ENCODE measurements around the gene MINDY4B.
"Not testable (repeated sequence)": the region's sequence is repeated elsewhere in the genome, so short reads cannot be mapped to it uniquely, and the experiment has no call there.

MINDY4B gene

GRCh38 chr3:150898046-150898754 lies 7.0 kb downstream of the MINDY4B start:
- no peak for DNase-seq

GRCh38 chr3:150897592-150897991 lies 7.6 kb downstream of the MINDY4B start:
- DNase-seq, result no peak

GRCh38 chr3:150890831-150891230 lies 14.4 kb downstream of the MINDY4B start:
- no peak for DNase-seq

- no peak for DNase-seq
These were observed 14.9 kb downstream of the MINDY4B start for GRCh38 chr3:150890295-150890694.

- no peak for DNase-seq
These were observed 16.1 kb downstream of the MINDY4B start for GRCh38 chr3:150889106-150889505.

- DNase-seq, result no peak
These were observed 18.2 kb downstream of the MINDY4B start for GRCh38 chr3:150887031-150887430.

- no peak for DNase-seq
These were observed 19.7 kb downstream of the MINDY4B start for GRCh38 chr3:150885535-150885934.

GRCh38 chr3:150878996-150879575 lies 26.2 kb downstream of the MINDY4B start:
- DNase-seq, result peak in 1 of 5 experiments; percentile 48

- no peak for DNase-seq
These were observed 26.9 kb downstream of the MINDY4B start for GRCh38 chr3:150878290-150878689.

GRCh38 chr3:150877303-150877702 lies 27.9 kb downstream of the MINDY4B start:
- peak in 1 of 5 experiments; percentile 37 for DNase-seq

GRCh38 chr3:150876611-150877265 lies 28.5 kb downstream of the MINDY4B start:
- no peak for DNase-seq

GRCh38 chr3:150875548-150875947 lies 29.7 kb downstream of the MINDY4B start:
- peak in 1 of 5 experiments; percentile 86 for DNase-seq

- peak in 1 of 5 experiments; percentile 49 for DNase-seq
These were observed 30.5 kb downstream of the MINDY4B start for GRCh38 chr3:150874666-150875219.

GRCh38 chr3:150871192-150871591 lies 34.0 kb downstream of the MINDY4B start:
- no peak for DNase-seq

- DNase-seq, result no peak
These were observed 34.8 kb downstream of the MINDY4B start for GRCh38 chr3:150870406-150870805.

GRCh38 chr3:150868282-150868681 lies 37.0 kb downstream of the MINDY4B start:
- DNase-seq, result no peak

GRCh38 chr3:150867434-150867833 lies 37.8 kb downstream of the MINDY4B start:
- DNase-seq, result no peak

GRCh38 chr3:150863921-150864320 lies 41.3 kb downstream of the MINDY4B start:
- not testable (repeated sequence) for DNase-seq

- DNase-seq, result no peak
These were observed 43.4 kb downstream of the MINDY4B start for GRCh38 chr3:150861851-150862250.

- not testable (repeated sequence) for DNase-seq
These were observed 47.3 kb downstream of the MINDY4B start for GRCh38 chr3:150857936-150858335.

GRCh38 chr3:150850191-150850590 lies 55.0 kb downstream of the MINDY4B start:
- no peak for DNase-seq

- no peak for DNase-seq
These were observed 56.4 kb downstream of the MINDY4B start for GRCh38 chr3:150848864-150849263.

GRCh38 chr3:150847433-150847832 lies 57.8 kb downstream of the MINDY4B start:
- DNase-seq, result no peak

- DNase-seq, result no peak
These were observed 60.8 kb downstream of the MINDY4B start for GRCh38 chr3:150844484-150844883.

All from T-helper 2 cell (primary cell).